K562 (cell line): ENCODE results near the gene CRLF1. TPM values are rescaled to one million over a fixed set of nuclear protein-coding genes. Genes with fewer than 3 reads are reported as not detected.

Source experiments
- ARNT ChIP-seq, 2 experiments: fragments of 450-650 bp; IDR thresholded peaks; 2 replicates each; pipeline ENCODE4 v1.6.1; 2016; ENCODE audit warnings: mild to moderate bottlenecking in 1 of 2
- FOXP1 ChIP-seq: sonication (generic); formaldehyde crosslinking; IDR thresholded peaks from 2 replicates; pipeline ENCODE4 v1.8.0; 2022; ENCODE audit warnings: mild to moderate bottlenecking, missing genetic modification reagents
- MBD2 ChIP-seq: sonication (generic); IDR thresholded peaks from 2 replicates; pipeline ENCODE4 v1.6.1; 2016; ENCODE audit warnings: low read depth, borderline replicate concordance
- MEIS2 ChIP-seq: fragments of 450-650 bp; IDR thresholded peaks from 2 replicates; pipeline ENCODE4 v1.6.1; 2014; ENCODE audit warnings: mild to moderate bottlenecking; ENCODE audit not compliant: partially characterized antibody
- NCOA4 ChIP-seq: fragments of 450-650 bp; IDR thresholded peaks from 2 replicates; pipeline ENCODE4 v1.6.1; 2018; ENCODE audit warnings: mild to moderate bottlenecking; ENCODE audit not compliant: partially characterized antibody
- NFIC ChIP-seq: fragments of 450-650 bp; IDR thresholded peaks from 2 replicates; pipeline ENCODE4 v1.6.1; 2017; ENCODE audit warnings: mild to moderate bottlenecking, inconsistent platforms
- NR1H2 ChIP-seq: sonication (generic); formaldehyde crosslinking; IDR thresholded peaks from 2 replicates; pipeline ENCODE4 v1.4.0; 2020; ENCODE audit warnings: mild to moderate bottlenecking, missing genetic modification reagents
- RFX7 ChIP-seq: fragments of 250-450 bp; sonication (Bioruptor Pico); IDR thresholded peaks from 2 replicates; pipeline ENCODE4 v1.5.1; 2021; ENCODE audit warnings: mild to moderate bottlenecking
- SIN3B ChIP-seq: fragments of 450-650 bp; IDR thresholded peaks from 2 replicates; pipeline ENCODE4 v1.6.1; 2017; ENCODE audit warnings: low read depth, mild to moderate bottlenecking, moderate library complexity
- SLC30A9 ChIP-seq: fragments of 250-450 bp; sonication (Bioruptor Pico); IDR thresholded peaks from 2 replicates; pipeline ENCODE4 v1.8.0; 2022; ENCODE audit warnings: mild to moderate bottlenecking, moderate library complexity
- SREBF1 ChIP-seq: fragments of 150-350 bp; IDR thresholded peaks from 2 replicates; pipeline ENCODE4 v1.6.1; 2014; ENCODE audit warnings: antibody characterized with exemption, low read depth, low read length, borderline replicate concordance
- STAG1 ChIP-seq: sonication (generic); formaldehyde crosslinking; IDR thresholded peaks from 2 replicates; pipeline ENCODE4 v1.5.0; 2020; ENCODE audit warnings: missing genetic modification reagents, borderline replicate concordance
- TAF1 ChIP-seq: IDR thresholded peaks from 2 replicates; pipeline ENCODE4 v1.6.1; 2011; ENCODE audit warnings: mild to moderate bottlenecking, low read length, moderate library complexity; ENCODE audit not compliant: insufficient read depth, control insufficient read depth, severe bottlenecking; ENCODE audit errors: extremely low read depth
- TAF15 ChIP-seq: fragments of 200-400 bp; formaldehyde crosslinking; IDR thresholded peaks from 2 replicates; pipeline ENCODE4 v1.6.1; 2017; ENCODE audit warnings: mild to moderate bottlenecking, low read depth, low read length, moderate library complexity
- XRCC4 ChIP-seq: IDR thresholded peaks from one replicate; pipeline ENCODE4 v1.6.1; 2011; ENCODE audit not compliant: insufficient read depth, insufficient read length; ENCODE audit errors: extremely low read depth
- ZFPM2 ChIP-seq: fragments of 250-450 bp; sonication (Bioruptor Pico); IDR thresholded peaks from 2 replicates; pipeline ENCODE4 v1.5.1; 2022; ENCODE audit warnings: mild to moderate bottlenecking
- ZNF197 ChIP-seq: fragments of 200-800 bp; sonication (Bioruptor generic); IDR thresholded peaks from 2 replicates; pipeline ENCODE4 v1.6.1; 2016; ENCODE audit warnings: low read depth, missing genetic modification characterization, missing compliant biosample characterization
- polyA plus RNA-seq, 8 experiments: library from polyadenylated mRNA; depleted of rRNA in 4 of 8; stranded (reverse) in 5 of 8; unstranded in 3 of 8; fragments of >200 nt; fragmentation: Nextera tagmentation in 2 of 8; fragmentation: Illumina TruSeq in 1 of 8; extraction: Ambion mirVana in 2 of 8; extraction: Trizol in 1 of 8; gene quantifications; 2 replicates each; pipeline versions ENCODE4 v1.2.1 to v1.2.3, GENCODE V29; 2011 to 2014; ENCODE audit warnings: inconsistent platforms in 1 of 8, missing spikeins in 1 of 8
- total RNA-seq, 7 experiments: library from RNA; depleted of rRNA in 6 of 7; stranded (reverse); fragments of >200 nt in 6 of 7; fragmentation: Illumina TruSeq in 2 of 7; extraction: Trizol in 2 of 7; gene quantifications; 2 replicates each; pipeline versions ENCODE4 v1.2.1 to v1.2.3, GENCODE V29; 2011 to 2021; ENCODE audit warnings: low replicate concordance in 1 of 7
- TF ChIP-seq, protein P1 (sequence below), 2 experiments: fragments of 450-650 bp in 1 of 2; sonication (generic) in 1 of 2; formaldehyde crosslinking in 1 of 2; IDR thresholded peaks in 1 of 2; conservative IDR thresholded peaks in 1 of 2; 2 replicates each; pipeline versions ENCODE4 v1.6.1 to v1.8.1; 2016 to 2023; ENCODE audit warnings: mild to moderate bottlenecking in 2 of 2, moderate library complexity in 2 of 2, inconsistent platforms in 1 of 2, missing genetic modification reagents in 1 of 2
- TF ChIP-seq, protein P2 (sequence below): fragments of 250-450 bp; sonication (Bioruptor Pico); IDR thresholded peaks from 2 replicates; pipeline ENCODE4 v1.8.0; 2021; ENCODE audit warnings: borderline replicate concordance, mild to moderate bottlenecking, moderate library complexity; ENCODE audit not compliant: poor library complexity, severe bottlenecking
- TF ChIP-seq, protein P3 (sequence below): sonication (generic); formaldehyde crosslinking; IDR thresholded peaks from 2 replicates; pipeline ENCODE4 v1.8.0; 2022; ENCODE audit warnings: mild to moderate bottlenecking, missing genetic modification reagents, borderline replicate concordance
- TF ChIP-seq, protein P4 (sequence below): fragments of 450-650 bp; IDR thresholded peaks from 2 replicates; pipeline ENCODE4 v1.7.0; 2016; ENCODE audit warnings: borderline replicate concordance

Gene CRLF1
- total and polyA plus RNA-seq, 9 of the 15 experiments (the other 6 are each of a cell fraction or from before 2014, with no cell fraction given), result 0.85 to 3.6 (median 1.7) TPM

DNA sequence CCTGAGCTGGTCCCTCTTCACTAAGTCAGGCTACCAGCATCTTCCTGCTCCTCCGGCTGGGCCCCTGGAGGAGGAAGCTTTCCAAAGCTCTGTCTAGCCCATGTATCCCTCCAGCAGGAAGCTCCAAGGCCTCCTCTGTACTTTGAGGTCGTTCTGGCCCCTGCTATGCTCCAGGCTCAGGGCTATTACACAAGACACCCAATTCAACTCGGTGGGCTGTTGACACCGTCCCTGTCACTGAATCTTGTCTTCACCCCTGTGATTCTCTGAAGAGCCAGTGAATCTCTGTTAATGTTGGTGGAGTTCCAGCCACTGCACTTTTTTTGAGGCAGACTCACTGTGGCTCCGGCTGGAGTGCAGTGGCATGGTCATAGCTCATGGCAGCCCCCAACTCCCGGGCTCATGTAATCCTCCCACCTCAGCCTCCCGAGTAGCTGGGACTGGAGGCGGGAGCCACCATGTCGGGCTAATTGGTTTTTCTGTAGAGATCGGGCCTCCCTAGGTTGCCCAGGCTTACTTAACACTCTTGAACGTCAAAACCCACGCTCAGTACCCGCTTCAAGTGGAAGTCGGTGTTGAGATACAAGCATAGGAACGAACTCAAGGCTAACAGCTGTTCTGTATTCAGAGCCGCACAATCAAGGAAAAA is 18.5 kb downstream of the CRLF1 start (continued):
- TF ChIP-seq RFX7 (CRISPR knock-in tag), result no peak
- TF ChIP-seq, protein P1, sequence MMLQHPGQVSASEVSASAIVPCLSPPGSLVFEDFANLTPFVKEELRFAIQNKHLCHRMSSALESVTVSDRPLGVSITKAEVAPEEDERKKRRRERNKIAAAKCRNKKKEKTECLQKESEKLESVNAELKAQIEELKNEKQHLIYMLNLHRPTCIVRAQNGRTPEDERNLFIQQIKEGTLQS (IDR thresholded peaks at IDR 0.05), result no peak
- TF ChIP-seq, protein P1 (CRISPR knock-in tag; conservative IDR thresholded peaks at IDR 0.05), result 0 out of 2 replicates have a peak, but pooled peaks have one; percentile 49
- TF ChIP-seq MBD2, result no peak
- no peak for TF ChIP-seq TAF1
- TF ChIP-seq NR1H2 (CRISPR knock-in tag), result no peak
- peak in 1 of 2 experiments; percentile 40; a peak in 1 of 4 replicates for TF ChIP-seq ARNT (IDR thresholded peaks at IDR 0.05)
- TF ChIP-seq, protein P2, sequence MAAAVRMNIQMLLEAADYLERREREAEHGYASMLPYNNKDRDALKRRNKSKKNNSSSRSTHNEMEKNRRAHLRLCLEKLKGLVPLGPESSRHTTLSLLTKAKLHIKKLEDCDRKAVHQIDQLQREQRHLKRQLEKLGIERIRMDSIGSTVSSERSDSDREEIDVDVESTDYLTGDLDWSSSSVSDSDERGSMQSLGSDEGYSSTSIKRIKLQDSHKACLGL (CRISPR knock-in tag), result no peak
- no peak for TF ChIP-seq MEIS2
- TF ChIP-seq, protein P3, sequence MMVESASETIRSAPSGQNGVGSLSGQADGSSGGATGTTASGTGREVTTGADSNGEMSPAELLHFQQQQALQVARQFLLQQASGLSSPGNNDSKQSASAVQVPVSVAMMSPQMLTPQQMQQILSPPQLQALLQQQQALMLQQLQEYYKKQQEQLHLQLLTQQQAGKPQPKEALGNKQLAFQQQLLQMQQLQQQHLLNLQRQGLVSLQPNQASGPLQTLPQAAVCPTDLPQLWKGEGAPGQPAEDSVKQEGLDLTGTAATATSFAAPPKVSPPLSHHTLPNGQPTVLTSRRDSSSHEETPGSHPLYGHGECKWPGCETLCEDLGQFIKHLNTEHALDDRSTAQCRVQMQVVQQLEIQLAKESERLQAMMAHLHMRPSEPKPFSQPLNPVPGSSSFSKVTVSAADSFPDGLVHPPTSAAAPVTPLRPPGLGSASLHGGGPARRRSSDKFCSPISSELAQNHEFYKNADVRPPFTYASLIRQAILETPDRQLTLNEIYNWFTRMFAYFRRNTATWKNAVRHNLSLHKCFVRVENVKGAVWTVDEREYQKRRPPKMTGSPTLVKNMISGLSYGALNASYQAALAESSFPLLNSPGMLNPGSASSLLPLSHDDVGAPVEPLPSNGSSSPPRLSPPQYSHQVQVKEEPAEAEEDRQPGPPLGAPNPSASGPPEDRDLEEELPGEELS (CRISPR knock-in tag), result peak; percentile 21; the same call in 1 of the 2 replicates
- TF ChIP-seq SLC30A9, result no peak
- TF ChIP-seq NCOA4, result no peak
- no peak for TF ChIP-seq ZNF197 (CRISPR knock-in tag)
- no peak for TF ChIP-seq TAF15
- TF ChIP-seq SREBF1, result no peak
- TF ChIP-seq NFIC, result no peak
- no peak for TF ChIP-seq XRCC4
- TF ChIP-seq, protein P4, sequence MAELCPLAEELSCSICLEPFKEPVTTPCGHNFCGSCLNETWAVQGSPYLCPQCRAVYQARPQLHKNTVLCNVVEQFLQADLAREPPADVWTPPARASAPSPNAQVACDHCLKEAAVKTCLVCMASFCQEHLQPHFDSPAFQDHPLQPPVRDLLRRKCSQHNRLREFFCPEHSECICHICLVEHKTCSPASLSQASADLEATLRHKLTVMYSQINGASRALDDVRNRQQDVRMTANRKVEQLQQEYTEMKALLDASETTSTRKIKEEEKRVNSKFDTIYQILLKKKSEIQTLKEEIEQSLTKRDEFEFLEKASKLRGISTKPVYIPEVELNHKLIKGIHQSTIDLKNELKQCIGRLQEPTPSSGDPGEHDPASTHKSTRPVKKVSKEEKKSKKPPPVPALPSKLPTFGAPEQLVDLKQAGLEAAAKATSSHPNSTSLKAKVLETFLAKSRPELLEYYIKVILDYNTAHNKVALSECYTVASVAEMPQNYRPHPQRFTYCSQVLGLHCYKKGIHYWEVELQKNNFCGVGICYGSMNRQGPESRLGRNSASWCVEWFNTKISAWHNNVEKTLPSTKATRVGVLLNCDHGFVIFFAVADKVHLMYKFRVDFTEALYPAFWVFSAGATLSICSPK, result 0 out of 2 replicates have a peak, but pooled peaks have one; percentile 31
- TF ChIP-seq FOXP1 (CRISPR knock-in tag), result peak; percentile 57; the same call in 1 of the 2 replicates
- no peak for TF ChIP-seq SIN3B
- TF ChIP-seq STAG1 (CRISPR knock-in tag), result no peak
- no peak for TF ChIP-seq ZFPM2 (CRISPR knock-in tag)
